Pancreas (tissue), 10 donors: ENCODE measurements around the gene AKAP6. TPM values are rescaled to one million over a fixed set of nuclear protein-coding genes. Genes with fewer than 3 reads are reported as not detected.

ENCODE experiments used
- ATAC-seq, 4 donors: fragments of 200-7000 bp; cut with Tn5 transposase; one replicate each; pipeline versions ENCODE4 v1.8.0 to v1.9.1; 2020; ENCODE audit warnings: mild to moderate bottlenecking in 4 of 4, moderate library complexity in 4 of 4
- DNase-seq, 6 donors: peaks; one replicate each; pipeline ENCODE4 v3.0.0-alpha.2; 2020
- FAIRE-seq: peaks from 2 replicates; lab custom pipeline; 2012; peaks lifted over from hg19 to GRCh38; lab: Jason Lieb, UNC
- H3K27ac ChIP-seq, 4 donors: fragments of 200-600 bp; sonication (generic); 1 replicate in 3 of 4; 2 replicates in 1 of 4; pipeline versions ENCODE4 v1.5.0 to v1.8.0; 2020
- H3K27me3 ChIP-seq, 4 donors: fragments of 200-600 bp; one replicate each; pipeline ENCODE4 v1.8.0; 2021
- H3K36me3 ChIP-seq, 3 donors: fragments of 200-600 bp; sonication (generic) in 1 of 3; one replicate each; pipeline versions ENCODE4 v1.5.0 to v1.8.0; 2020 to 2021
- H3K4me1 ChIP-seq, 3 donors: fragments of 200-600 bp; one replicate each; pipeline ENCODE4 v1.8.0; 2021
- H3K4me3 ChIP-seq, 4 donors: fragments of 200-600 bp; sonication (generic) in 2 of 4; one replicate each; pipeline versions ENCODE4 v1.5.0 to v1.8.0; 2020 to 2021
- H3K9me3 ChIP-seq, 4 donors: fragments of 200-600 bp; one replicate each; pipeline ENCODE4 v1.8.0; 2021
- CTCF ChIP-seq, 4 donors: fragments of 200-600 bp; sonication (generic) in 3 of 4; IDR thresholded peaks; one replicate each; pipeline versions ENCODE4 v1.5.0 to v1.8.0; 2021; ENCODE audit warnings: antibody characterized with exemption in 4 of 4
- WGBS, 2 donors: extraction: QIAGEN DNeasy Blood & Tissue Kit; methylation state at CpG; one replicate each; pipeline ENCODE4 v1.1.7; 2013; 5-methylcytosine and 5-hydroxymethylcytosine counted together
- intact Hi-C, 3 donors: fragments of 100-400 bp; cut with DNase I; formaldehyde crosslinking; loops; one replicate each; pipeline versions ENCODE4 v1.11.1 to v1.14.2; 2022
- polyA plus RNA-seq, 2 donors: library from polyadenylated mRNA; stranded (reverse); fragments of 200-250 nt; gene quantifications; one replicate each; pipeline ENCODE4 v1.2.3, GENCODE V29; 2013
- total RNA-seq, 6 donors: library from RNA; stranded (reverse); fragmentation: NEBNext Ultra II Directional in 4 of 6; extraction: Animal tissue kit (Norgen Biotek cat#: 25700) in 4 of 6; gene quantifications; one replicate each; pipeline versions ENCODE4 v1.2.1 to v1.2.4, GENCODE V29; 2021 to 2023
- donor health status: healthy with polysubstance abuse.
- donor health status: DM: no; HTN: no; CAD: no; lungs with moderate emphysema.
- donor health status: DM: no; HTN: no; CAD: no.
- donor health status: control.
- donor health status: control.
- donor health status: Bipolar disorder and iron deficiency.
- donor health status: DM: yes; HTN: yes; CAD: no.
- donor health status: DM: no; HTN: no; CAD: no.
- donor health status: DM: no; HTN: no; CAD: no.
- donor health status: DM: yes; HTN: yes; CAD: no.

Gene AKAP6
- total and polyA plus RNA-seq, 8 donors, result 0.34 to 2.2 (median 1.8) TPM

- WGBS, 2 donors, result 84 to 87% methylated on average over 2 of the region's 2 CpGs
- H3K36me3 ChIP-seq, result no peaks in the 10 kb centered on the region
- H3K27me3 ChIP-seq, result no peaks in the 10 kb centered on the region
- no peak for TF ChIP-seq CTCF (IDR thresholded peaks at IDR 0.05)
- FAIRE-seq, result no peak
- ATAC-seq, result no peak
- no peak for DNase-seq
- H3K4me3 ChIP-seq, result no peak overlapping the region
- H3K27ac ChIP-seq, result no peak overlapping the region
- no peaks in the 10 kb centered on the region for H3K9me3 ChIP-seq
- no peaks in the 10 kb centered on the region for H3K4me1 ChIP-seq
- intact Hi-C loops, result no loop called here
These were observed 272.0 kb downstream of the AKAP6 start for GRCh38 chr14:32601069-32601468.

DNA sequence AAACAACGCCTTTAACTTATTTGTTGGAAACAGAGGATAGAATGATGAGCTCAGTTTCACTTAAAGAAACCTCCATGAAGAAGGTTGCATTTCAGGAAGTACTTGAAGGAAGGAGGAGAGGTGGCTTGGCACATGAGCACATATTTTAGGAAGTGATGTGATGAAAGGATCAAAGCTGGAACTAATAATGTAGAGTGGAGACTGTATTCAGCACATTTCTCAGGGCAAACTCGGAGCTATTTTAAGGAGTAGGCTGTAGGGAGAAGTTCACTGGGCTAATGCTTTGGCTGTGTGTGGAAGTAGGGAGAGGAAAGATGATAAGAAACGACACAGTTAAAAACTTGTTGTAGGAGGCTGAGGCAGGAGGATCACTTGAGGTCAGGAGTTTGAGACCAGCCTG is 272.8 kb downstream of the AKAP6 start:
- 68 to 80% methylated on average over 3 of the region's 3 CpGs for WGBS, 2 donors
- ATAC-seq (no peak), FAIRE-seq (no peak), DNase-seq (no peak)
- H3K4me3 ChIP-seq, result no peak overlapping the region
- no peak overlapping the region for H3K27ac ChIP-seq
- no peak for TF ChIP-seq CTCF (IDR thresholded peaks at IDR 0.05)
- no peaks in the 10 kb centered on the region for H3K36me3 ChIP-seq
- H3K4me1 ChIP-seq, result no peaks in the 10 kb centered on the region
- intact Hi-C loops, result no loop called here
- no peaks in the 10 kb centered on the region for H3K27me3 ChIP-seq
- H3K9me3 ChIP-seq, result no peaks in the 10 kb centered on the region

DNA sequence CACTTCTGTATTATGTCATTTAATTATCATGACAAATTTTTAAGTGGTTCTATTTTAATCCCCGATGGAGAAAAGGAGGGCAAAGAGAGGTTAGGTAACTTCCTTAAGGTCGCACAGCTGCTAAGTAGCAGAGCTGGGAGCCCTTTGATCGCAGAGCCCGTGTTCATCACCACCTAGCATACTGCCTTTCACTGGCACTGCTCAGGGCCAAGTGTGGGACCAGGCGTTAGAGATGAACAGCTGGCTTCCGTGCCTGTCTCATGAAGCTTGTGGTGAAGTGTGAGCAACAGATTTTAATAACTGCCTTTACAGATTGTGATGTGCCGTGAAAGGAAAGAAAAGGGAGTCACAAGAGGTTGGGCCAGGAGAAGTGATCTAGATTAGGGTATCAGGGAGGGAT is 273.6 kb downstream of the AKAP6 start:
- 85 to 88% methylated on average over 7 of the region's 7 CpGs for WGBS, 2 donors
- FAIRE-seq (no peak), ATAC-seq (no peak), DNase-seq (no peak)
- Histone ChIP-seq H3K27ac (no peak overlapping the region), H3K27me3 (no peaks in the 10 kb centered on the region), H3K4me1 (no peaks in the 10 kb centered on the region), H3K4me3 (no peak overlapping the region), H3K9me3 (no peaks in the 10 kb centered on the region), H3K36me3 (no peaks in the 10 kb centered on the region)
- intact Hi-C loops, result no loop called here
- TF ChIP-seq CTCF (IDR thresholded peaks at IDR 0.05), result no peak

DNA sequence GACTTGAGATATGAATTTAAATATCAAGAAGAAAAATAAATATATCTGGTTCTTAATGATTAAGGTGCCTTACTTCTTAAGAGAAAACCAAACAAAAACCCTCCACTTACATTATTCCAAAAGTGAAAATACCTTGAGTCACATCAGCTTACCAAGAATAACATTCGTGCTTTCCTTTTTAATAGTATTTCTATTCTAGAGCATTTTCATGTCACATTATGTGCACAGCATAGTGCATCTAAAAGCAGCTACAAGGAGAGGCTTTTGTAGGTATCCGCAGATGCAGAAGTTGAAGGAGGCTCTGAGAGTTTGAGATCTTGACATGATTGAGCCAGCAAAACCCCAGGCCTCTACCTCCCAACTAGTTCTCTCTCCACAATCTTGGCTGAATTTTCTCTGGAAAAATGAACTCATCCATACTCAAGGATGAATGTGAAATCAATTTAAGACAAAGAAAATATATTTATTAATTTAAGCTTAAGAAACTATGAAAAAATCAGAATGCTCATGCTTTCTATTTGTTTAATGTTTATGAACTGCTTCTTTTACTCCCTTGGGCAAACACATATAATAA is 275.0 kb downstream of the AKAP6 start:
- Histone ChIP-seq H3K4me3 (no peak overlapping the region), H3K4me1 (no peaks in the 10 kb centered on the region), H3K27me3 (no peaks in the 10 kb centered on the region), H3K27ac (no peak overlapping the region), H3K36me3 (no peaks in the 10 kb centered on the region), H3K9me3 (no peaks in the 10 kb centered on the region)
- DNase-seq, result no peak
- 90 to 99% methylated on average over 2 of the region's 2 CpGs for WGBS, 2 donors
- FAIRE-seq, result no peak
- ATAC-seq, result no peak
- intact Hi-C loops, result no loop called here
- no peak for TF ChIP-seq CTCF (IDR thresholded peaks at IDR 0.05)

DNA sequence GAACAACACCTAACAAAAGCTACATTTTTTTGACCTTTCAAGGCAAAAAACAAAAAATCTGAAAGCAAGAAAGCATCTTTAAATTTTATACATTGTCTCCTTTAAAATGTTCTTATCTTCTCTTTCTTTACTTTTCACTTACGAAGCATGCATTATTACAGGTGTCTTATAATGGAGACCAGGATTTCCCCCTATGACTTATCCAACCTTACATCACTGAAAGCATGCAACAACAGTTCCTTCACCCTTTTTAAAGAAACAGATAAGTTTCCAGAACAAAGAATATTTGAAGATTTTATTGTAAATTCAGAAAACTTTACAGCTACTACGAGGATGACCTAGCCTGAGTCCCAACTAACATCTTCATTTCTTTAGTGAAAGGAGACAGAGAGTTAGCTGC is 277.2 kb downstream of the AKAP6 start:
- DNase-seq (no peak), FAIRE-seq (no peak), ATAC-seq (no peak)
- Histone ChIP-seq H3K27me3 (no peaks in the 10 kb centered on the region), H3K4me1 (no peaks in the 10 kb centered on the region), H3K27ac (no peak overlapping the region), H3K9me3 (no peaks in the 10 kb centered on the region), H3K4me3 (no peak overlapping the region), H3K36me3 (no peaks in the 10 kb centered on the region)
- 88 to 93% methylated on average over 2 of the region's 2 CpGs for WGBS, 2 donors
- intact Hi-C loops, result no loop called here
- TF ChIP-seq CTCF (IDR thresholded peaks at IDR 0.05), result no peak
